T-helper 1 cell treated with Interleukin-12 subunit alpha and Interleukin-12 subunit beta and Interleukin-4 antibody, amounts not matched to agents 30 ng/mL and 1 ng/mL, for 36 hours (primary cell): ENCODE measurements around the gene CACNA1H. TPM values are rescaled to one million over a fixed set of nuclear protein-coding genes. Genes with fewer than 3 reads are reported as not detected.
"Not testable (repeated sequence)": the region's sequence is repeated elsewhere in the genome, so short reads cannot be mapped to it uniquely, and the experiment has no call there.

ENCODE experiments used
- intact Hi-C: fragments of 100-400 bp; cut with micrococcal nuclease; formaldehyde crosslinking; loops from one replicate; pipeline ENCODE4 v1.15.1; 2024
- total RNA-seq: library from RNA; stranded (reverse); gene quantifications from 2 replicates; pipeline ENCODE4 v1.2.3, GENCODE V29; 2022

Gene CACNA1H
- total RNA-seq, 1 donor from 2014 or later: 0.25 TPM

GRCh38 chr16:1265090-1265630 lies 112.3 kb downstream of the CACNA1H start:
- intact Hi-C loops: no loop called here

GRCh38 chr16:1265826-1266225 lies 112.9 kb downstream of the CACNA1H start:
- intact Hi-C loops: no loop called here

- intact Hi-C loops: not testable (repeated sequence)
Measured at GRCh38 chr16:1269418-1269817, 116.5 kb downstream of the CACNA1H start.

- intact Hi-C loops: no loop called here
Measured at GRCh38 chr16:1271380-1271723, 118.4 kb downstream of the CACNA1H start.

Other genes with a start within 250 kb of the CACNA1H start
- 19.1 and 20.4 TPM in 2 replicates for gene LMF1, start 182.1 kb upstream of the CACNA1H start, total RNA-seq
- 0.17 TPM in 1 of 2 replicates, not detected in the other for gene SOX8, start 171.3 kb upstream of the CACNA1H start, total RNA-seq
- not detected in 2 replicates for gene SSTR5, start 80.4 kb upstream of the CACNA1H start, total RNA-seq
- gene C1QTNF8, start 56.9 kb upstream of the CACNA1H start, total RNA-seq: not detected in 2 replicates
- gene TPSG1, start 72.2 kb downstream of the CACNA1H start, total RNA-seq: not detected in 2 replicates
- gene TPSB2, start 77.1 kb downstream of the CACNA1H start, total RNA-seq: not detected in 2 replicates
- gene TPSAB1, start 87.6 kb downstream of the CACNA1H start, total RNA-seq: not detected in 2 replicates
- not detected in 2 replicates for gene TPSD1, start 103.0 kb downstream of the CACNA1H start, total RNA-seq
- gene UBE2I, start 156.5 kb downstream of the CACNA1H start, total RNA-seq: 217 and 224 TPM in 2 replicates
- 1.4 and 1.8 TPM in 2 replicates for gene BAIAP3, start 180.5 kb downstream of the CACNA1H start, total RNA-seq
- gene TSR3, start 198.8 kb downstream of the CACNA1H start, total RNA-seq: 53.7 and 60.0 TPM in 2 replicates
- gene GNPTG, start 198.8 kb downstream of the CACNA1H start, total RNA-seq: 36.1 and 39.1 TPM in 2 replicates